8988T (cell line): ENCODE measurements around the gene BTNL8.
"Not testable (repeated sequence)": the region's sequence is repeated elsewhere in the genome, so short reads cannot be mapped to it uniquely, and the experiment has no call there.

ENCODE experiments used
- DNase-seq: peaks from one replicate; pipeline ENCODE4 v3.0.0; 2011

Gene BTNL8

GRCh38 chr5:180875860-180876426, 23.0 kb upstream of the BTNL8 start:
- no peak for DNase-seq

GRCh38 chr5:180885845-180886529, 13.0 kb upstream of the BTNL8 start:
- DNase-seq: not testable (repeated sequence)

- DNase-seq: no peak
Measured at GRCh38 chr5:180889381-180889780, 9.6 kb upstream of the BTNL8 start.

GRCh38 chr5:180895330-180895729, 3.6 kb upstream of the BTNL8 start:
- DNase-seq: not testable (repeated sequence)

- DNase-seq: no peak
Measured at GRCh38 chr5:180900178-180900577, 1.2 kb downstream of the BTNL8 start.

GRCh38 chr5:180901319-180902009, 2.5 kb downstream of the BTNL8 start:
- no peak for DNase-seq

GRCh38 chr5:180908400-180908799, 9.4 kb downstream of the BTNL8 start:
- no peak for DNase-seq

- no peak for DNase-seq
Measured at GRCh38 chr5:180908998-180909731, 10.2 kb downstream of the BTNL8 start.

GRCh38 chr5:180909782-180910181, 10.8 kb downstream of the BTNL8 start:
- no peak for DNase-seq

GRCh38 chr5:180910182-180910581, 11.2 kb downstream of the BTNL8 start:
- no peak for DNase-seq

GRCh38 chr5:180910735-180911134, 11.8 kb downstream of the BTNL8 start:
- no peak for DNase-seq

- no peak for DNase-seq
Measured at GRCh38 chr5:180914646-180915045, 15.7 kb downstream of the BTNL8 start.

- DNase-seq: no peak
Measured at GRCh38 chr5:180915924-180916323, 17.0 kb downstream of the BTNL8 start.

- DNase-seq: no peak
Measured at GRCh38 chr5:180918380-180918779, 19.4 kb downstream of the BTNL8 start.

- DNase-seq: no peak
Measured at GRCh38 chr5:180920710-180921109, 21.8 kb downstream of the BTNL8 start.

- no peak for DNase-seq
Measured at GRCh38 chr5:180922932-180923331, 24.0 kb downstream of the BTNL8 start.

- no peak for DNase-seq
Measured at GRCh38 chr5:180932660-180933059, 33.7 kb downstream of the BTNL8 start.

GRCh38 chr5:180935203-180935602, 36.2 kb downstream of the BTNL8 start:
- no peak for DNase-seq

GRCh38 chr5:180938294-180938693, 39.3 kb downstream of the BTNL8 start:
- DNase-seq: no peak

- DNase-seq: no peak
Measured at GRCh38 chr5:180950291-180950949, 51.5 kb downstream of the BTNL8 start.

- no peak for DNase-seq
Measured at GRCh38 chr5:180959661-180960060, 60.7 kb downstream of the BTNL8 start.

GRCh38 chr5:180960209-180960608, 61.2 kb downstream of the BTNL8 start:
- no peak for DNase-seq

GRCh38 chr5:180969406-180969805, 70.4 kb downstream of the BTNL8 start:
- DNase-seq: no peak
